Activated naive CD8-positive, alpha-beta T cell (primary cell): ENCODE data around the gene DENND1A.

Experiments
- H3K27ac Mint-ChIP-seq: one replicate; pipeline ENCODE4 v1.8.0; 2021; ENCODE audit warnings: mixed read lengths
- H3K27me3 Mint-ChIP-seq: one replicate; pipeline ENCODE4 v1.8.0; 2021; ENCODE audit warnings: mixed read lengths
- H3K36me3 Mint-ChIP-seq: one replicate; pipeline ENCODE4 v1.8.0; 2021; ENCODE audit warnings: mixed read lengths
- H3K4me1 Mint-ChIP-seq: one replicate; pipeline ENCODE4 v1.8.0; 2021; ENCODE audit warnings: low read depth, mixed read lengths
- H3K4me3 Mint-ChIP-seq: one replicate; pipeline ENCODE4 v1.8.0; 2021; ENCODE audit warnings: mild to moderate bottlenecking, mixed read lengths
- H3K9me3 Mint-ChIP-seq: one replicate; pipeline ENCODE4 v1.8.0; 2021; ENCODE audit warnings: low read depth, mixed read lengths

Gene DENND1A

GRCh38 chr9:123660691-123661466 lies 269.0 kb downstream of the DENND1A start:
- Mint-ChIP-seq H3K4me3 (no peak overlapping the region), H3K27ac (no peak overlapping the region), H3K4me1 (no peaks in the 10 kb centered on the region), H3K27me3 (no peaks in the 10 kb centered on the region), H3K36me3 (peaks cover 42% of the 10 kb centered on the region), H3K9me3 (peaks cover 30% of the 10 kb centered on the region)

- Mint-ChIP-seq H3K27me3 (no peaks in the 10 kb centered on the region), H3K4me3 (no peak overlapping the region), H3K27ac (no peak overlapping the region), H3K36me3 (peaks cover 32% of the 10 kb centered on the region), H3K9me3 (peaks cover 19% of the 10 kb centered on the region), H3K4me1 (no peaks in the 10 kb centered on the region)
Measured at GRCh38 chr9:123659358-123659757, 270.6 kb downstream of the DENND1A start.

- H3K27ac Mint-ChIP-seq, result no peak overlapping the region
- no peak overlapping the region for H3K4me3 Mint-ChIP-seq
- H3K27me3 Mint-ChIP-seq, result no peaks in the 10 kb centered on the region
- peaks cover 34% of the 10 kb centered on the region for H3K36me3 Mint-ChIP-seq
- H3K4me1 Mint-ChIP-seq, result no peaks in the 10 kb centered on the region
- H3K9me3 Mint-ChIP-seq, result peaks cover 16% of the 10 kb centered on the region
Measured at GRCh38 chr9:123658792-123659191, 271.1 kb downstream of the DENND1A start.

- H3K27me3 Mint-ChIP-seq, result no peaks in the 10 kb centered on the region
- H3K9me3 Mint-ChIP-seq, result peaks cover 14% of the 10 kb centered on the region
- no peak overlapping the region for H3K4me3 Mint-ChIP-seq
- no peaks in the 10 kb centered on the region for H3K4me1 Mint-ChIP-seq
- no peak overlapping the region for H3K27ac Mint-ChIP-seq
- peaks cover 31% of the 10 kb centered on the region for H3K36me3 Mint-ChIP-seq
Measured at GRCh38 chr9:123657941-123658340, 272.0 kb downstream of the DENND1A start.

- no peaks in the 10 kb centered on the region for H3K27me3 Mint-ChIP-seq
- H3K4me3 Mint-ChIP-seq, result no peak overlapping the region
- peaks cover 27% of the 10 kb centered on the region for H3K36me3 Mint-ChIP-seq
- no peak overlapping the region for H3K27ac Mint-ChIP-seq
- H3K9me3 Mint-ChIP-seq, result peaks cover 8% of the 10 kb centered on the region
- no peaks in the 10 kb centered on the region for H3K4me1 Mint-ChIP-seq
Measured at GRCh38 chr9:123657099-123657498, 272.8 kb downstream of the DENND1A start.

GRCh38 chr9:123656565-123656964 lies 273.4 kb downstream of the DENND1A start:
- Mint-ChIP-seq H3K4me3 (no peak overlapping the region), H3K36me3 (peaks cover 26% of the 10 kb centered on the region)

GRCh38 chr9:123655681-123656423 lies 274.1 kb downstream of the DENND1A start:
- Mint-ChIP-seq H3K9me3 (peaks cover 3% of the 10 kb centered on the region), H3K27ac (no peak overlapping the region), H3K4me1 (no peaks in the 10 kb centered on the region), H3K27me3 (no peaks in the 10 kb centered on the region), H3K36me3 (peaks cover 26% of the 10 kb centered on the region), H3K4me3 (no peak overlapping the region)

More at GRCh38 chr9:123656565-123656964, 273.4 kb downstream of the DENND1A start:
- no peaks in the 10 kb centered on the region for H3K27me3 Mint-ChIP-seq
- no peak overlapping the region for H3K27ac Mint-ChIP-seq
- H3K4me1 Mint-ChIP-seq, result no peaks in the 10 kb centered on the region
- peaks cover 3% of the 10 kb centered on the region for H3K9me3 Mint-ChIP-seq

GRCh38 chr9:123654994-123655637 lies 274.8 kb downstream of the DENND1A start:
- no peaks in the 10 kb centered on the region for H3K27me3 Mint-ChIP-seq
- H3K4me1 Mint-ChIP-seq, result no peaks in the 10 kb centered on the region
- H3K4me3 Mint-ChIP-seq, result no peak overlapping the region
- H3K27ac Mint-ChIP-seq, result no peak overlapping the region
- peaks cover 25% of the 10 kb centered on the region for H3K36me3 Mint-ChIP-seq
- H3K9me3 Mint-ChIP-seq, result peaks cover 3% of the 10 kb centered on the region

- H3K27ac Mint-ChIP-seq, result peak overlapping the region; percentile 3
- peaks cover 29% of the 10 kb centered on the region for H3K36me3 Mint-ChIP-seq
- peaks cover 3% of the 10 kb centered on the region for H3K9me3 Mint-ChIP-seq
- no peaks in the 10 kb centered on the region for H3K27me3 Mint-ChIP-seq
- H3K4me1 Mint-ChIP-seq, result no peaks in the 10 kb centered on the region
- H3K4me3 Mint-ChIP-seq, result no peak overlapping the region
Measured at GRCh38 chr9:123654218-123654993, 275.5 kb downstream of the DENND1A start.

- Mint-ChIP-seq H3K4me1 (no peaks in the 10 kb centered on the region), H3K9me3 (peaks cover 3% of the 10 kb centered on the region), H3K4me3 (no peak overlapping the region), H3K27me3 (no peaks in the 10 kb centered on the region), H3K27ac (no peak overlapping the region), H3K36me3 (peaks cover 27% of the 10 kb centered on the region)
Measured at GRCh38 chr9:123652416-123652815, 277.5 kb downstream of the DENND1A start.

- Mint-ChIP-seq H3K27me3 (no peaks in the 10 kb centered on the region), H3K36me3 (peaks cover 28% of the 10 kb centered on the region), H3K4me1 (no peaks in the 10 kb centered on the region), H3K4me3 (no peak overlapping the region), H3K27ac (no peak overlapping the region), H3K9me3 (peaks cover 3% of the 10 kb centered on the region)
Measured at GRCh38 chr9:123651871-123652270, 278.1 kb downstream of the DENND1A start.

- Mint-ChIP-seq H3K27ac (no peak overlapping the region), H3K9me3 (peaks cover 3% of the 10 kb centered on the region), H3K4me1 (no peaks in the 10 kb centered on the region), H3K4me3 (no peak overlapping the region), H3K36me3 (peaks cover 30% of the 10 kb centered on the region), H3K27me3 (no peaks in the 10 kb centered on the region)
Measured at GRCh38 chr9:123651273-123651672, 278.7 kb downstream of the DENND1A start.

GRCh38 chr9:123649909-123650308 lies 280.0 kb downstream of the DENND1A start:
- Mint-ChIP-seq H3K9me3 (peaks cover 3% of the 10 kb centered on the region), H3K36me3 (peaks cover 30% of the 10 kb centered on the region), H3K4me1 (no peaks in the 10 kb centered on the region), H3K27ac (no peak overlapping the region), H3K27me3 (no peaks in the 10 kb centered on the region), H3K4me3 (no peak overlapping the region)

- Mint-ChIP-seq H3K27ac (no peak overlapping the region), H3K9me3 (peaks cover 3% of the 10 kb centered on the region), H3K4me1 (peaks cover 2% of the 10 kb centered on the region), H3K27me3 (no peaks in the 10 kb centered on the region), H3K4me3 (no peak overlapping the region), H3K36me3 (peaks cover 30% of the 10 kb centered on the region)
Measured at GRCh38 chr9:123647145-123647544, 282.8 kb downstream of the DENND1A start.
